Measurements from ENCODE around the gene DENND4A. TPM values are rescaled to one million over a fixed set of nuclear protein-coding genes. Genes with fewer than 3 reads are reported as not detected.

The DENND4A gene
- total RNA-seq, 1 donor from 2014 or later: 32.5 TPM

DNA sequence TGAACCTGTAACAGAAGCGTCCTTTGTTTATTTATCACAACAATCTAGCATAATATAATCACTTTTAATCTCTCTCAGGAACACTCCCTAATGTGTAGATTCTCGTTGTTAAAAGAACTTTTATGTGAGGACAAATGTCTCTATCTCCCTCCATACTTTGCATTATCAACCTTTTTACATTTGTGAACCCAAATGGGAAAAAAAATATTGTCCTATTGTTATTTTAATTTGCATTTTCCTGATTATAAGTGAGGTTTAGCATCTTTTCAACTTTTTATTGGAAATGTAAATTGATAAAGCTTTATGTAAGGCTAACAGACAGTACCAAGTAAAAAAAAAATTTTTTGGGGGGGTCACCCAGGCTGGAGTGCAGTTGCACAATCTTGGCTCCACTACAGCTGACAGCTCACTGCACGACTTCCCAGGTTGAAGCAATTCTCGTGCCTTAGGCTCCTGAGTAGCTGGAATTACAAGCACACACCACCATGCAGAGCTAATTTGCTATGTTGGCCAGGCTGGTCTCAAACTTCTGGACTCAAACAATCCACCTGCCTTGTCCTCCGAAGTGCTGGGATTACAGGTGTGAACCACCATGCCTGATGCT, 33.0 kb upstream of the DENND4A start:
- Histone ChIP-seq H3K4me3 (no peak overlapping the region), H3K27me3 (no peaks in the 10 kb centered on the region), H3K4me1 (peaks cover 21% of the 10 kb centered on the region), H3K27ac (no peak overlapping the region), H3K36me3 (no peaks in the 10 kb centered on the region), H3K9me3 (no peaks in the 10 kb centered on the region)
- DNase-seq: no peak
- intact Hi-C loops (cut with DNase I): no loop called here
- ATAC-seq: peak; percentile 66
- TF ChIP-seq, protein P1, sequence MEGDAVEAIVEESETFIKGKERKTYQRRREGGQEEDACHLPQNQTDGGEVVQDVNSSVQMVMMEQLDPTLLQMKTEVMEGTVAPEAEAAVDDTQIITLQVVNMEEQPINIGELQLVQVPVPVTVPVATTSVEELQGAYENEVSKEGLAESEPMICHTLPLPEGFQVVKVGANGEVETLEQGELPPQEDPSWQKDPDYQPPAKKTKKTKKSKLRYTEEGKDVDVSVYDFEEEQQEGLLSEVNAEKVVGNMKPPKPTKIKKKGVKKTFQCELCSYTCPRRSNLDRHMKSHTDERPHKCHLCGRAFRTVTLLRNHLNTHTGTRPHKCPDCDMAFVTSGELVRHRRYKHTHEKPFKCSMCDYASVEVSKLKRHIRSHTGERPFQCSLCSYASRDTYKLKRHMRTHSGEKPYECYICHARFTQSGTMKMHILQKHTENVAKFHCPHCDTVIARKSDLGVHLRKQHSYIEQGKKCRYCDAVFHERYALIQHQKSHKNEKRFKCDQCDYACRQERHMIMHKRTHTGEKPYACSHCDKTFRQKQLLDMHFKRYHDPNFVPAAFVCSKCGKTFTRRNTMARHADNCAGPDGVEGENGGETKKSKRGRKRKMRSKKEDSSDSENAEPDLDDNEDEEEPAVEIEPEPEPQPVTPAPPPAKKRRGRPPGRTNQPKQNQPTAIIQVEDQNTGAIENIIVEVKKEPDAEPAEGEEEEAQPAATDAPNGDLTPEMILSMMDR (IDR thresholded peaks at IDR 0.05): no peak

DNA sequence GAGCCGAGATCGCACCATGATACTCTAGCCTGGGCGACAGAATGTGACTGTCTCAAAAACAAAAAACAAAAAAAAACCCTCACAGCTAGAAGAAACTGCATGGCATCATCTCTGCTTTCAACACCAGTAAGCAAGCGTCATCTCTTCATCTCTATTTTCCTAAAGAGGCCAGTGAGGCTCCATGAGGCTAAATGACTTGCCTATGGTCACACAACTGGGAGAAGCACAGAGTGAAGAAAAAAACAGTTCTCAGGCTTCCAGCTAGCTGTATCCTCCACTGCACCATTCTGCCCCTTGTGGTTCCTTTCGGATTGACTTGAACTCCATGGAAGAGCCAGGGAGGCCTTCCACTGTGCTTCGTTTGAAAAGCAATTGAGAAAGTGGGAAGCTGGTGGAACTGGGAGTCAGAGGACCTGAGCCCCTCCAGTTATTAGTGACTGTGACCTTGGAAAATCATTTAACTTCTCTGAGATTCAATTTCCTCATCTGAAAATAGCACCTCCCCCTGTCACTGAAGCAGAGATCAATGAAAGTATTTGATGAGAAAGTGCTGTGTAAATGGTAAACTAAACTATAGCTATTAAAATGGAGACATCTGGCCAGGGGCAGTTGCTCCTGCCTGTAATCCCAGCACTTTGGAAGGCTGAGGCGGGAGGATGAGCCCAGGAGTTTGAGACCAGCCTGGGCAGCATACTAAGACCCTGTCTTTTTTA, 32.1 kb upstream of the DENND4A start:
- Histone ChIP-seq H3K9me3 (no peaks in the 10 kb centered on the region), H3K36me3 (no peaks in the 10 kb centered on the region), H3K27me3 (no peaks in the 10 kb centered on the region), H3K27ac (no peak overlapping the region), H3K4me1 (peaks cover 27% of the 10 kb centered on the region), H3K4me3 (no peak overlapping the region)
- intact Hi-C loops (cut with DNase I): no loop called here
- ATAC-seq: peak; percentile 93
- TF ChIP-seq, protein P1 (IDR thresholded peaks at IDR 0.05): peak; percentile 67
- no peak for DNase-seq

DNA sequence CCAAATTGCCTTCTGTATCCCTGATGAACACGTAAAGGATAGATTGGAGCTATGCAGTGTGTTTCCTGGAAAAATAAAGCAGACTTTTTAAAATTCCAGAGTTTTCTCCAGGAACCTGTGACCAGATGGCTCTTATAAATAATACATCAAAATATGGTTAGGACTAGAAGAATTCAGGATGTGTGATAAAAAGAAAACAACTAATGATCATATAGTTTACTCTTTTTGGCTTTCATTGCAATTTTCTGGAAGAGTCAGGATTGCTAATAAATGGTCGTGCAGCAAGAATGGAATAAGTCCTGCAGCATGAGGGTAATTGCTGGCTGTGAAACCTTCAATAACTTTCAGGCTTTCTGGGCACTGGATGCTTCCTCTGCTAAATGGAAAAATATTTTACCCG, 30.2 kb upstream of the DENND4A start:
- H3K27ac ChIP-seq: no peak overlapping the region
- DNase-seq: no peak
- peaks cover 20% of the 10 kb centered on the region for H3K4me1 ChIP-seq
- no peak overlapping the region for H3K4me3 ChIP-seq
- intact Hi-C loops (cut with DNase I): no loop called here
- no peak for ATAC-seq
- H3K36me3 ChIP-seq: no peaks in the 10 kb centered on the region
- TF ChIP-seq, protein P1 (IDR thresholded peaks at IDR 0.05): no peak
- H3K27me3 ChIP-seq: no peaks in the 10 kb centered on the region
- H3K9me3 ChIP-seq: no peaks in the 10 kb centered on the region

- ATAC-seq (no peak), DNase-seq (no peak)
- Histone ChIP-seq H3K4me3 (no peak overlapping the region), H3K27me3 (no peaks in the 10 kb centered on the region), H3K27ac (no peak overlapping the region), H3K4me1 (peaks cover 17% of the 10 kb centered on the region), H3K36me3 (no peaks in the 10 kb centered on the region), H3K9me3 (no peaks in the 10 kb centered on the region)
- intact Hi-C loops (cut with DNase I): no loop called here
- TF ChIP-seq, protein P1 (IDR thresholded peaks at IDR 0.05): no peak
Measured at GRCh38 chr15:65821070-65821469, 29.0 kb upstream of the DENND4A start.

DNA sequence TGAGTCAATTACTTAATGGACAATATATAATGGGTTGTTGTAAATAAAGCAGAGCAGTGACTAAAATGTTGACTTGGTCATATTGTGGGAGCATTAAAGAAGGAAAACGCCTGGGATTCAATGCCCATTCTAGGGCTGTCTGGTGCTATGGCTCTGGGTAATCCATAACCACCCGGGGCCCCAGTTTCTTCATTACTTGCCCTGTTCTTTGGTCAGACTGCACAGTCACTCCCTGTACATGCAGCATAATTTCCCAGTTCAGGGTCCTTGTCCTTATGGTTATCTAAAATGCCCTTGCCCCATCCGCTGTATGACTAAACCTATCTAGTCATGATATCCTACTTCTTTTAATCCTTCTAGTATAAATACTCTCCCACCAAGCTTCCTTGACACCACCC, 27.5 kb upstream of the DENND4A start:
- intact Hi-C loops (cut with DNase I): no loop called here
- no peaks in the 10 kb centered on the region for H3K27me3 ChIP-seq
- H3K4me3 ChIP-seq: no peak overlapping the region
- peak overlapping the region; percentile 61 for H3K27ac ChIP-seq
- TF ChIP-seq, protein P1 (IDR thresholded peaks at IDR 0.05): no peak
- no peaks in the 10 kb centered on the region for H3K36me3 ChIP-seq
- no peaks in the 10 kb centered on the region for H3K9me3 ChIP-seq
- DNase-seq: no peak
- peak; percentile 39 for ATAC-seq
- H3K4me1 ChIP-seq: peaks cover 9% of the 10 kb centered on the region

All from upper lobe of right lung (tissue), 1 donor.